Measurements from ENCODE around the gene R3HDM1. TPM values are rescaled to one million over a fixed set of nuclear protein-coding genes. Genes with fewer than 3 reads are reported as not detected.
A peak's percentile ranks its signal among the peaks of the same experiment; 100 is the strongest.

The R3HDM1 gene
- total RNA-seq, 1 donor, result 13.6 TPM

DNA sequence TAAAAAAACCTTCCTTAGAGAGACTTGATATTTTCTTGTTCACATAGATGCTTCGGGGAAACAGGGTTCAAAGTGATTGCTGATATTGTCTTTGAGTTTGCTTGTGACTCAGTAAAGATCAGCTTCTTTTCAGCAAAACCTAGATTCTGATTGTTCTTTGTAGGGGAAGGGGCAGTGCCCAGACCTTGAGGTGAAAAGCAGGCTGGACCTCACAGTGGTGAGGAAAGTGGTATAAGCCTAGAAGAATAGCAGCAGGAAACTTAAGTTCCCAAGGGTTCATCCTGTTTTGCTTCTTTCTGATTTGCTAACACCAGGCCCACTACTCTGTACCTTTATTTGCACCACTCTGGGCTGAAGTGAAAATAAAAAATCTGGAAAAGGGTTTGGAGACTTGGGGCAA, 231.2 kb downstream of the R3HDM1 start:
- H3K4me3 ChIP-seq (ENCODE audit: low read depth, low read length), result no peak overlapping the region
- TF ChIP-seq, protein P1, sequence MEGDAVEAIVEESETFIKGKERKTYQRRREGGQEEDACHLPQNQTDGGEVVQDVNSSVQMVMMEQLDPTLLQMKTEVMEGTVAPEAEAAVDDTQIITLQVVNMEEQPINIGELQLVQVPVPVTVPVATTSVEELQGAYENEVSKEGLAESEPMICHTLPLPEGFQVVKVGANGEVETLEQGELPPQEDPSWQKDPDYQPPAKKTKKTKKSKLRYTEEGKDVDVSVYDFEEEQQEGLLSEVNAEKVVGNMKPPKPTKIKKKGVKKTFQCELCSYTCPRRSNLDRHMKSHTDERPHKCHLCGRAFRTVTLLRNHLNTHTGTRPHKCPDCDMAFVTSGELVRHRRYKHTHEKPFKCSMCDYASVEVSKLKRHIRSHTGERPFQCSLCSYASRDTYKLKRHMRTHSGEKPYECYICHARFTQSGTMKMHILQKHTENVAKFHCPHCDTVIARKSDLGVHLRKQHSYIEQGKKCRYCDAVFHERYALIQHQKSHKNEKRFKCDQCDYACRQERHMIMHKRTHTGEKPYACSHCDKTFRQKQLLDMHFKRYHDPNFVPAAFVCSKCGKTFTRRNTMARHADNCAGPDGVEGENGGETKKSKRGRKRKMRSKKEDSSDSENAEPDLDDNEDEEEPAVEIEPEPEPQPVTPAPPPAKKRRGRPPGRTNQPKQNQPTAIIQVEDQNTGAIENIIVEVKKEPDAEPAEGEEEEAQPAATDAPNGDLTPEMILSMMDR (IDR thresholded peaks at IDR 0.05; ENCODE audit: insufficient read depth, low read length), result no peak
- no peak for DNase-seq (ENCODE audit: low read depth)

- TF ChIP-seq, protein P1 (IDR thresholded peaks at IDR 0.05; ENCODE audit: insufficient read depth, low read length), result no peak
- no peak for DNase-seq (ENCODE audit: low read depth)
- H3K4me3 ChIP-seq (ENCODE audit: low read depth, low read length), result no peak overlapping the region
Measured at GRCh38 chr2:135768863-135769262, 237.6 kb downstream of the R3HDM1 start.

GRCh38 chr2:135773319-135773718, 242.0 kb downstream of the R3HDM1 start:
- TF ChIP-seq, protein P1 (IDR thresholded peaks at IDR 0.05; ENCODE audit: insufficient read depth, low read length), result no peak
- no peak overlapping the region for H3K4me3 ChIP-seq (ENCODE audit: low read depth, low read length)
- no peak for DNase-seq (ENCODE audit: low read depth)

- no peak overlapping the region for H3K4me3 ChIP-seq (ENCODE audit: low read depth, low read length)
- TF ChIP-seq, protein P1 (IDR thresholded peaks at IDR 0.05; ENCODE audit: insufficient read depth, low read length), result no peak
- peak; percentile 5 for DNase-seq (ENCODE audit: low read depth)
Measured at GRCh38 chr2:135773917-135774316, 242.6 kb downstream of the R3HDM1 start.

Small RNAs within 50 kb of the gene (small RNA-seq; reads per million reads assigned to genes)
- gene MIR128-1 (20.2 reads per million, percentile 95 among the genes with 10 or more reads in this experiment), gene RNU6-512P (not detected)

Other genes with a start within 250 kb of the R3HDM1 start
- 4.8 and 9.3 TPM in 2 replicates for gene ZRANB3, start 266 bp upstream of the R3HDM1 start, total RNA-seq (ENCODE audit: low replicate concordance)
- 55.1 and 81.8 TPM in 2 replicates for gene UBXN4, start 210.4 kb downstream of the R3HDM1 start, total RNA-seq (ENCODE audit: low replicate concordance)

Measured in fibroblast of the aortic adventitia (primary cell).